ENCODE measurements around the gene SLC12A7.

The SLC12A7 gene

DNA sequence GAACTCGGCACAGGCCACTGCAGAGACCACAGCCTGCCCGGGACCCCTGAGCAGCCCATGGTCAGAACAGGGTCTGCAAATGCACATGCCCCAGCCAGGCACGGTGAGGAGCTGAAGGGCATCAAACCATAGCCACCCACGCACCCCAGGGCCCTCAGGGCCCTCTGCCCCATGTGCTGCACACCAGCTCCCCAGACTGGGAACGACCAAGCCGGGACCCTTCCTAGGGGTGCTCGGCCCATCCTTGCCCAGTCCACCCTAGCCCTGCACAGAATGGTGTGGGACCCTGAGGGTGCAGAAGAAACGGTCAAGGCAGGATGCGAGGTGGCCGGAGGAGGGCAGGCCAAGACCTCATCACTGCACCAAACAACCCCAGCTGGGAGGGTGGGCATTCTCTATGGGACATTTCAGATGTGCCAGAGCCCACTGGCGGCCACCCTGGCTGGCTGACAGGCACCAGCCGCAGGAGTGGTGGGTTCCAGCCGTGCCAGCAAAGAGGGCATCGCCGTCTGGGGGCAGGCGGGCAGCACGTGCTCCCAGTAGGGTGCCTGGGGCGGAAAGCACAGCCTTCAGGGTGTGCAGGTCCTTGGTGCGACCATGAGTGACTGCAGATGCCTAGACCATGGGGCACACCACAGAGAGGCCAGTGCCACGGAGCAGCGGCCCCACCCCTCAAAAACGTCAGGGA is 16.4 kb downstream of the SLC12A7 start:
- no peaks in the 10 kb centered on the region for H3K9me3 ChIP-seq (ENCODE audit: control insufficient read depth, low read length)
- no peaks in the 10 kb centered on the region for H3K36me3 ChIP-seq (ENCODE audit: control insufficient read depth, insufficient read depth, low read length)
- H3K27ac ChIP-seq (ENCODE audit: insufficient read depth, low read depth, low read length, poor library complexity, severe bottlenecking): no peak overlapping the region
- H3K27me3 ChIP-seq (ENCODE audit: control insufficient read depth, insufficient read depth, low read length, poor library complexity, severe bottlenecking): no peaks in the 10 kb centered on the region
- peaks cover 53% of the 10 kb centered on the region for H3K4me1 ChIP-seq (ENCODE audit: control insufficient read depth, insufficient read depth, low read length)
- no peak overlapping the region for H3K4me3 ChIP-seq (ENCODE audit: insufficient read depth, low read depth, low read length)
- 85 to 88% methylated on average over 22 of the region's 22 CpGs for WGBS, 2 experiments

DNA sequence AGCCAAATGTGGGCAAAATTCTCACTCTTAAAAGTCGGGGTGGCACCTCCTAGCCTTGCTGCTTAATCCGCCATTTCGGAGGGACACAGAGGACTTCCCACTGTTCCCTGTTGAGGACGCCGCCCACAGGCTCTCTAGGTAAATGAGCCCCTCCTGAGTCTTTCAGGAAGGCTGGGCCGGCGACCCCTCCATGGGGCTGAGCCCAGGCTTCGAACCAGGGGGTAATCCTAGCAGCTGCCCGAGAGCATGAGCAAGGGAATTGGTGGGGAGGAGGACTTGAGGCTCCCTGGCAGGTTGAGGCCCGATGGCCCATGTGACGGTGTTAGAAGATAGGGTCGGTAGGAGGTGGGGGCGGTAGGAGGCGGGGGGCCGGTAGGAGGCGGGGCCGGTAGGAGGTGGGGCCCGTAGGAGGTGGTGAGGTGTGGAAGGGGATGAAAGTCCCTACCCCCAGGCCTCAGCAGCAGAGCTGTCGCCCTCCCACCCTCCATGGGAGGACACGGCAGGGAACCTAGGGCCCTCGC is 17.1 kb downstream of the SLC12A7 start:
- H3K4me3 ChIP-seq (ENCODE audit: insufficient read depth, low read depth, low read length): no peak overlapping the region
- no peaks in the 10 kb centered on the region for H3K9me3 ChIP-seq (ENCODE audit: control insufficient read depth, low read length)
- H3K27ac ChIP-seq (ENCODE audit: insufficient read depth, low read depth, low read length, poor library complexity, severe bottlenecking): no peak overlapping the region
- peaks cover 46% of the 10 kb centered on the region for H3K4me1 ChIP-seq (ENCODE audit: control insufficient read depth, insufficient read depth, low read length)
- H3K27me3 ChIP-seq (ENCODE audit: control insufficient read depth, insufficient read depth, low read length, poor library complexity, severe bottlenecking): no peaks in the 10 kb centered on the region
- no peaks in the 10 kb centered on the region for H3K36me3 ChIP-seq (ENCODE audit: control insufficient read depth, insufficient read depth, low read length)
- 41 to 50% methylated on average over 12 to 20 of the region's 21 CpGs for WGBS, 2 experiments

GRCh38 chr5:1093361-1093760 is 18.5 kb downstream of the SLC12A7 start:
- no peaks in the 10 kb centered on the region for H3K9me3 ChIP-seq (ENCODE audit: control insufficient read depth, low read length)
- WGBS, 2 experiments: 93 to 94% methylated on average over 26 of the region's 26 CpGs
- peaks cover 32% of the 10 kb centered on the region for H3K4me1 ChIP-seq (ENCODE audit: control insufficient read depth, insufficient read depth, low read length)
- no peak overlapping the region for H3K4me3 ChIP-seq (ENCODE audit: insufficient read depth, low read depth, low read length)
- H3K27ac ChIP-seq (ENCODE audit: insufficient read depth, low read depth, low read length, poor library complexity, severe bottlenecking): no peak overlapping the region
- no peaks in the 10 kb centered on the region for H3K27me3 ChIP-seq (ENCODE audit: control insufficient read depth, insufficient read depth, low read length, poor library complexity, severe bottlenecking)
- no peaks in the 10 kb centered on the region for H3K36me3 ChIP-seq (ENCODE audit: control insufficient read depth, insufficient read depth, low read length)

- Histone ChIP-seq H3K27ac (ENCODE audit: insufficient read depth, low read depth, low read length, poor library complexity, severe bottlenecking) (no peak overlapping the region), H3K9me3 (ENCODE audit: control insufficient read depth, low read length) (no peaks in the 10 kb centered on the region), H3K4me3 (ENCODE audit: insufficient read depth, low read depth, low read length) (no peak overlapping the region), H3K36me3 (ENCODE audit: control insufficient read depth, insufficient read depth, low read length) (no peaks in the 10 kb centered on the region), H3K27me3 (ENCODE audit: control insufficient read depth, insufficient read depth, low read length, poor library complexity, severe bottlenecking) (no peaks in the 10 kb centered on the region), H3K4me1 (ENCODE audit: control insufficient read depth, insufficient read depth, low read length) (peaks cover 23% of the 10 kb centered on the region)
- WGBS, 2 experiments: 93 to 94% methylated on average over 14 of the region's 14 CpGs
These were observed 19.7 kb downstream of the SLC12A7 start for GRCh38 chr5:1092122-1092521.

DNA sequence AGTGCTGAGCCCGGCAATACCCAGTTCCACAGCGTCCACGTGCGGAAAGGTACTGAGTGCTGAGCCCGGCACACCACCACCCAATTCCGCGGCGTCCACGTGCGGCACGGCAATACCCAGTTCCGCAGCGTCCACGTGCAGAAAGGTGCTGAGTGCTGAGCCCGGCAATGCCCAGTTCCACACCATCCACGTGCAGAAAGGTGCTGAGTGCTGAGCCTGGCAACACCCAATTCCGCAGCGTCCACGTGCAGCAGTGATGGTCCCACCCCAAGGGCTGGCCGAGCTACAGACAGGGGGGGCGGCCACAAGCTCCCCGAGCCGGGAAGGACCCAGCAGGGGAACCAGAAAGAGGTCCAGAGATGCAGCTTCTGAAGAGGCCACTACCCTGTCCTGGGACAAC is 20.2 kb downstream of the SLC12A7 start:
- 95 to 98% methylated on average over 23 of the region's 23 CpGs for WGBS, 2 experiments
- H3K27me3 ChIP-seq (ENCODE audit: control insufficient read depth, insufficient read depth, low read length, poor library complexity, severe bottlenecking): no peaks in the 10 kb centered on the region
- H3K36me3 ChIP-seq (ENCODE audit: control insufficient read depth, insufficient read depth, low read length): no peaks in the 10 kb centered on the region
- no peaks in the 10 kb centered on the region for H3K9me3 ChIP-seq (ENCODE audit: control insufficient read depth, low read length)
- peaks cover 23% of the 10 kb centered on the region for H3K4me1 ChIP-seq (ENCODE audit: control insufficient read depth, insufficient read depth, low read length)
- H3K27ac ChIP-seq (ENCODE audit: insufficient read depth, low read depth, low read length, poor library complexity, severe bottlenecking): no peak overlapping the region
- no peak overlapping the region for H3K4me3 ChIP-seq (ENCODE audit: insufficient read depth, low read depth, low read length)

DNA sequence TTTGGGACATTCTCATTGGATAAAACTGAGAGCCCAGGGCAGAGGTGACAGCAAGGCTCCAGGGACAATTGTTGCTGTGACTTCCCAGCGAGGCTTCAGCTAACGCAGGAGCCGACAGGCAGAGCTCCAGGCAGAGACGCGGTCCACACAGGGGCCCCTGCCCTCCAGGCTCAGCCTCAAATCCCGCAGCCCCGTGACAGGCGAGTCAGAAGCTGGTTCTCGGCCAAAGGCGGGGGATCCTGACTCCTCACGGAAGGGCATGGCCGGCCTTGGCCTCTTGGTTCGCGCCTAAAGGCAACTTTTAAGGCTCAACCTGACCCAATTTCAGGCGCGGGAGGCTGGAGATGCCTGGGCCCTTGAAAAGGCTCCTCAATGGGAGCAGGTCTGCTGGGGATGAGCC is 21.3 kb downstream of the SLC12A7 start:
- H3K36me3 ChIP-seq (ENCODE audit: control insufficient read depth, insufficient read depth, low read length): no peaks in the 10 kb centered on the region
- H3K9me3 ChIP-seq (ENCODE audit: control insufficient read depth, low read length): no peaks in the 10 kb centered on the region
- no peak overlapping the region for H3K27ac ChIP-seq (ENCODE audit: insufficient read depth, low read depth, low read length, poor library complexity, severe bottlenecking)
- peaks cover 17% of the 10 kb centered on the region for H3K4me1 ChIP-seq (ENCODE audit: control insufficient read depth, insufficient read depth, low read length)
- H3K27me3 ChIP-seq (ENCODE audit: control insufficient read depth, insufficient read depth, low read length, poor library complexity, severe bottlenecking): no peaks in the 10 kb centered on the region
- 85% methylated on average over 16 of the region's 16 CpGs for WGBS, 2 experiments
- H3K4me3 ChIP-seq (ENCODE audit: insufficient read depth, low read depth, low read length): no peak overlapping the region

DNA sequence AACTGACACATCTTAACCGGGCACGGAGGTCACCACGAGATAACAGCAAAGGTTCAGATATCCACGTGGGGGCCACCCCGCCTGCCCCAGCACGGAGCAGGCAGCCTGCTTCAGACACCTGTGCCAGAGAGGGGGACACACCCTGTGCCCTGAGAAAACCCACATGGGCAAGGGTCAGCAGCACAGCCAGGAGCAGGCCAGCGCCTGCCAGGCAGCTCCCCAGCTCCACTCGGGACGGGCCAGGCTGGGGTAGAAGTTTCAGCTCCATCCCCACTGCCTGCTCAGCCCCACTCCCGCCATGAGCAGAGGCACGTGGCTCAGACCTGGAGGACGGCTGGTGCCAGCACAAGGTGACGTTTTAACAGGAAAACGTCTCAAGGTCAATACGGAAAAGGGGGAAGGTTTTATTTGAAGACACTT is 22.2 kb downstream of the SLC12A7 start:
- Histone ChIP-seq H3K4me1 (ENCODE audit: control insufficient read depth, insufficient read depth, low read length) (peaks cover 9% of the 10 kb centered on the region), H3K9me3 (ENCODE audit: control insufficient read depth, low read length) (no peaks in the 10 kb centered on the region), H3K36me3 (ENCODE audit: control insufficient read depth, insufficient read depth, low read length) (no peaks in the 10 kb centered on the region), H3K4me3 (ENCODE audit: insufficient read depth, low read depth, low read length) (no peak overlapping the region), H3K27ac (ENCODE audit: insufficient read depth, low read depth, low read length, poor library complexity, severe bottlenecking) (no peak overlapping the region), H3K27me3 (ENCODE audit: control insufficient read depth, insufficient read depth, low read length, poor library complexity, severe bottlenecking) (no peaks in the 10 kb centered on the region)
- 91 to 92% methylated on average over 15 of the region's 15 CpGs for WGBS, 2 experiments

DNA sequence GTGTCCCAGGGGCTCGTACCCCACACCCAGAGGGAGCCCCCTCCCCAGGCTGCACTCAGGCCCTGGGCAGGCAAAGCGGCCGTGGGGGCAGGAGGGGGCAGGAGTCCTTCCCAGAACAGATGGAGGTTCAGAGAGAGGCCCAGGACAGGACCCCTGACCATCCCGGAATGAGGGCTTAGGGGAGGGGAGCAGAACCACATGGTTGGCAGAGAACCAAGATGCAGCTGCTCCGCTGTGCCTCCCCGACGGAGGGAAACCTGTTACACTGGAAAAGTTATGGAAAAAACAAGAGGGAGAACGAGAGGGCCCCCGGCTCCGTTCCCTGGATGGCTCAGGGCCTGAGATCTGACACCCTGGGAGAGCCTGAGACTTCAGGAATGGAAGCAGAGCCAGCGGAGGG is 22.7 kb downstream of the SLC12A7 start:
- H3K9me3 ChIP-seq (ENCODE audit: control insufficient read depth, low read length): no peaks in the 10 kb centered on the region
- no peaks in the 10 kb centered on the region for H3K27me3 ChIP-seq (ENCODE audit: control insufficient read depth, insufficient read depth, low read length, poor library complexity, severe bottlenecking)
- WGBS, 2 experiments: 95 to 96% methylated on average over 11 of the region's 11 CpGs
- H3K36me3 ChIP-seq (ENCODE audit: control insufficient read depth, insufficient read depth, low read length): no peaks in the 10 kb centered on the region
- no peak overlapping the region for H3K27ac ChIP-seq (ENCODE audit: insufficient read depth, low read depth, low read length, poor library complexity, severe bottlenecking)
- peaks cover 4% of the 10 kb centered on the region for H3K4me1 ChIP-seq (ENCODE audit: control insufficient read depth, insufficient read depth, low read length)
- no peak overlapping the region for H3K4me3 ChIP-seq (ENCODE audit: insufficient read depth, low read depth, low read length)

- 96% methylated on average over 30 of the region's 30 CpGs for WGBS, 2 experiments
- Histone ChIP-seq H3K27me3 (ENCODE audit: control insufficient read depth, insufficient read depth, low read length, poor library complexity, severe bottlenecking) (no peaks in the 10 kb centered on the region), H3K27ac (ENCODE audit: insufficient read depth, low read depth, low read length, poor library complexity, severe bottlenecking) (no peak overlapping the region), H3K9me3 (ENCODE audit: control insufficient read depth, low read length) (no peaks in the 10 kb centered on the region), H3K4me1 (ENCODE audit: control insufficient read depth, insufficient read depth, low read length) (peaks cover 4% of the 10 kb centered on the region), H3K4me3 (ENCODE audit: insufficient read depth, low read depth, low read length) (no peak overlapping the region), H3K36me3 (ENCODE audit: control insufficient read depth, insufficient read depth, low read length) (no peaks in the 10 kb centered on the region)
These were observed 23.1 kb downstream of the SLC12A7 start for GRCh38 chr5:1088726-1089125.

DNA sequence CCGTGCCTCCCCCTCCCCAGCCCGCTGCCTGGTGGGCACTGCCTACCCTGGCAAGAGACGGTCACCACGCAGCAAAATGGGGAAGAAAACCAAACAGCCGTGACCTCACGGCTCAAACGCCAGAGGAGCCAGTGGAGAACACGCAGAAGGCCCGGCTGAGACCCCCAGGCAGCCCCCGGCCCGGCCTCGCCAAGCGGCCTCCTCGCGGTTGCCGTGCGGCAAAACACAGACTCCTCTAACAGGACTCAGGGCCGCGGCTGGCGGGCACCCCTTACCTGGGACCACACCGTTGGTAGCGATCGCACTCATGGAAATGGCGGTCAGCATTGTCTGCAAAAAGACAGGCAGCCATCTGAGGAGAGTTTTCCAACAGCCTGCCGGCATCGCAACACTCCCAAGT is 23.8 kb downstream of the SLC12A7 start:
- peaks cover 4% of the 10 kb centered on the region for H3K4me1 ChIP-seq (ENCODE audit: control insufficient read depth, insufficient read depth, low read length)
- H3K4me3 ChIP-seq (ENCODE audit: insufficient read depth, low read depth, low read length): no peak overlapping the region
- H3K27ac ChIP-seq (ENCODE audit: insufficient read depth, low read depth, low read length, poor library complexity, severe bottlenecking): no peak overlapping the region
- H3K36me3 ChIP-seq (ENCODE audit: control insufficient read depth, insufficient read depth, low read length): no peaks in the 10 kb centered on the region
- no peaks in the 10 kb centered on the region for H3K27me3 ChIP-seq (ENCODE audit: control insufficient read depth, insufficient read depth, low read length, poor library complexity, severe bottlenecking)
- 93 to 94% methylated on average over 26 of the region's 26 CpGs for WGBS, 2 experiments
- H3K9me3 ChIP-seq (ENCODE audit: control insufficient read depth, low read length): no peaks in the 10 kb centered on the region
